Ishikawa (cell line): ENCODE data around the gene NCK2.

ENCODE experiments used
- CEBPB ChIP-seq: IDR thresholded peaks from 2 replicates; pipeline ENCODE4 v1.6.1; 2012
- CREB1 ChIP-seq: IDR thresholded peaks from 2 replicates; pipeline ENCODE4 v1.6.1; 2012; ENCODE audit warnings: low read depth
- EGR1 ChIP-seq: IDR thresholded peaks from 2 replicates; pipeline ENCODE4 v1.6.1; 2012
- EP300 ChIP-seq: IDR thresholded peaks from 2 replicates; pipeline ENCODE4 v1.6.1; 2012; ENCODE audit warnings: borderline replicate concordance
- FOXM1 ChIP-seq: IDR thresholded peaks from 2 replicates; pipeline ENCODE4 v1.6.1; 2012; ENCODE audit warnings: low read depth, borderline replicate concordance
- NFIC ChIP-seq: IDR thresholded peaks from 2 replicates; pipeline ENCODE4 v1.6.1; 2012
- RAD21 ChIP-seq: IDR thresholded peaks from 2 replicates; pipeline ENCODE4 v1.6.1; 2012; ENCODE audit warnings: low read depth
- TAF1 ChIP-seq: IDR thresholded peaks from 2 replicates; pipeline ENCODE4 v1.6.1; 2012; ENCODE audit warnings: low read depth, mild to moderate bottlenecking
- TCF12 ChIP-seq: IDR thresholded peaks from 2 replicates; pipeline ENCODE4 v1.6.1; 2012; ENCODE audit warnings: low read depth
- TEAD4 ChIP-seq: IDR thresholded peaks from 2 replicates; pipeline ENCODE4 v1.6.1; 2012
- YY1 ChIP-seq: IDR thresholded peaks from 2 replicates; pipeline ENCODE4 v1.6.1; 2012; ENCODE audit warnings: low read depth
- ZBTB7A ChIP-seq: IDR thresholded peaks from 2 replicates; pipeline ENCODE4 v1.6.1; 2012; ENCODE audit warnings: low read depth
- TF ChIP-seq, protein P1 (sequence below): IDR thresholded peaks from 2 replicates; pipeline ENCODE4 v1.6.1; 2012
- TF ChIP-seq, protein P2 (sequence below): IDR thresholded peaks from 2 replicates; pipeline ENCODE4 v1.6.1; 2012
- TF ChIP-seq, protein P3 (sequence below): IDR thresholded peaks from 2 replicates; pipeline ENCODE4 v1.6.1; 2012; ENCODE audit warnings: low read depth, mild to moderate bottlenecking

Gene NCK2

DNA sequence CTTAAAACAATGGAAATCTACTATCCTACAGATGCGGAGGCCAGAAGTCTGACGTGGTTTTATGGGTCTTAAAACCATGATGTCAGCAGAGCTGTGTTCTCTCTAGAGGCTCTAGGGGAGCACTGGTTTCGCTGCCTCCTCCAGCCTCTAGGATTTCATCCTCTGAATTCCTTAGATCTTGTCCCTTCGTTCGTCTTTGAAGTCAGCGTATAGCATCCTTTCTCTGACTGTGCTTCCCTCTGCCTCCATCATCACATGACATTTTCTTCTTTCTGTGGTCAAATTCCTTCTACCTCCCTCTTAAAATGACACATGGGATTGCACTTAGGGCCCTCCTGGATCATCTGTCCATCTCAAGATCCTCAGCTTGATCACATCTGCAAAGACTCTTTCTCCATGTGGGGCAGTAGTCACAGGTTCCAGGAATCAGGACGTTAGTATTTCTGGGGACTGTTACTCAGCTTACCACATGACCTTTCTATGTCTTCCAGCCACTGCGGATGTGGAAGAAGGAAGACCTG, 22.7 kb upstream of the NCK2 start:
- TF ChIP-seq CEBPB: no peak
- TF ChIP-seq, protein P1, sequence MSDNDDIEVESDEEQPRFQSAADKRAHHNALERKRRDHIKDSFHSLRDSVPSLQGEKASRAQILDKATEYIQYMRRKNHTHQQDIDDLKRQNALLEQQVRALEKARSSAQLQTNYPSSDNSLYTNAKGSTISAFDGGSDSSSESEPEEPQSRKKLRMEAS: no peak

DNA sequence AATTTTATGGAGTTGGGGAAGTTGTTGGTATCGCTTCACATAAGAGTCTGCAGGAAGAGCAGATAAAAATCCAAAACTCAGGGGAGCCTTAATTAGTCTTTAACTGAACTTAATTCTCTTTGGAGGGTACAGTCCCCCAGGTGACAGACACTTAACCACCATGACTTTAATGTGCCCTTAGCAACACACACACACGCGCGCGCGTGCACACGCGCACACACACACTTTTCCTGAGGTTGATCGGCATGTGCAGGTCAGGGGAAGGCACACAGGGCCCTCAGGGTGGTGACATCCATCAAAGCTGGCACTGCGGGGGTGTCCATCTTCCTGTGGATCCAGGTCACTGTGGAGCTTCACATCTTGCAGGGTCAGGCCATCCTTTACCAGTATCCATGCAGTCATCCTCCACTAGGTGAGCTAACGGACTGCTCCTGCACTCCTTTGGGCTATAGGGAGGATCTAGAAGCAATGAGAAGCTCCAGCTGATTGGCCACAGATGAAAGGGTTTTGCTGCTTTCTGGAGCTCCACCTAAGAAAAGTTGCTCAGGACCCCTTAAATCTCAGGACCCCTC, 21.9 kb upstream of the NCK2 start:
- TF ChIP-seq TAF1: no peak
- TF ChIP-seq TEAD4: no peak
- TF ChIP-seq, protein P2, sequence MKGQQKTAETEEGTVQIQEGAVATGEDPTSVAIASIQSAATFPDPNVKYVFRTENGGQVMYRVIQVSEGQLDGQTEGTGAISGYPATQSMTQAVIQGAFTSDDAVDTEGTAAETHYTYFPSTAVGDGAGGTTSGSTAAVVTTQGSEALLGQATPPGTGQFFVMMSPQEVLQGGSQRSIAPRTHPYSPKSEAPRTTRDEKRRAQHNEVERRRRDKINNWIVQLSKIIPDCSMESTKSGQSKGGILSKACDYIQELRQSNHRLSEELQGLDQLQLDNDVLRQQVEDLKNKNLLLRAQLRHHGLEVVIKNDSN: no peak
- TF ChIP-seq CREB1: no peak
- no peak for TF ChIP-seq EGR1
- TF ChIP-seq, protein P1: no peak

DNA sequence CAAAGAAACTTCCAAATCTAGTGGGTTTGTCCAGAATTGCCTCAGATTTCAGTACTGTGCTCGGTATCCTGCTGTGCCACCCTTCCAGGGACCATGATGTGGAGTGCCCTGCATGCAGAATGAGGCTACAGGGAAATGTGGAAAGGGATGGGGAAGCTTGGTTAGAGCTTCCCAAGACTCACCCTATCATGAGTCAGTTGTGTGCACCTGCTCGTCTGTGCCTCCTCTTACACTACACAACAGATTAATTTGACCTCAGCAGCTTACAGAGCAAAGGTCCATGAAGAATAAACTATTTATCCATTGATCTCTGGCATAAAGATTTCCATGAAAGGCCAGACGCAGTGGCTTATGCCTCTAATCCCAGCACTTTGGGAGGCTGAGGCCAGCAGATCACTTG, 21.3 kb upstream of the NCK2 start:
- no peak for TF ChIP-seq TAF1
- TF ChIP-seq, protein P2: no peak

DNA sequence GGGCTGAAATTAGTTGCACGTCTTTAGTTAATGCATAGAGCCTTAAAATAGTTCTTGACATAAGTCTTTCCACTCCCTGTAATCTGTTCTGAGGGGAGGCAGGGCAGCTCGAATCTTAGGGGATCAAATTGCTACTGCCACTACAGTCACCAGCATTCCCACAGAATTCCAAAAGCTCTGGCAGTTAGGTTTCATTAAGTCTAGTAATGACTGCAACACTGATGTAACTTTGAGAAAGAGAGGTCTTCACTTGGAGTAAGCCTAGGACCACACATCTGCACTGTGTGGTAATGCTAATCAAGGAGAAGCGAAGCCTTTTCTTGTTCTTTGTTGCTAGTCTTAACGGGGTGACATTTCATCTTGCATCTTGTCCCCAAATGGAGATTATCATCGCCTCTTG, 19.3 kb upstream of the NCK2 start:
- no peak for TF ChIP-seq EGR1
- TF ChIP-seq CREB1: no peak
- no peak for TF ChIP-seq YY1
- TF ChIP-seq, protein P2: no peak
- no peak for TF ChIP-seq NFIC
- no peak for TF ChIP-seq TCF12
- no peak for TF ChIP-seq FOXM1
- no peak for TF ChIP-seq EP300
- no peak for TF ChIP-seq TAF1
- TF ChIP-seq CEBPB: no peak
- TF ChIP-seq, protein P3, sequence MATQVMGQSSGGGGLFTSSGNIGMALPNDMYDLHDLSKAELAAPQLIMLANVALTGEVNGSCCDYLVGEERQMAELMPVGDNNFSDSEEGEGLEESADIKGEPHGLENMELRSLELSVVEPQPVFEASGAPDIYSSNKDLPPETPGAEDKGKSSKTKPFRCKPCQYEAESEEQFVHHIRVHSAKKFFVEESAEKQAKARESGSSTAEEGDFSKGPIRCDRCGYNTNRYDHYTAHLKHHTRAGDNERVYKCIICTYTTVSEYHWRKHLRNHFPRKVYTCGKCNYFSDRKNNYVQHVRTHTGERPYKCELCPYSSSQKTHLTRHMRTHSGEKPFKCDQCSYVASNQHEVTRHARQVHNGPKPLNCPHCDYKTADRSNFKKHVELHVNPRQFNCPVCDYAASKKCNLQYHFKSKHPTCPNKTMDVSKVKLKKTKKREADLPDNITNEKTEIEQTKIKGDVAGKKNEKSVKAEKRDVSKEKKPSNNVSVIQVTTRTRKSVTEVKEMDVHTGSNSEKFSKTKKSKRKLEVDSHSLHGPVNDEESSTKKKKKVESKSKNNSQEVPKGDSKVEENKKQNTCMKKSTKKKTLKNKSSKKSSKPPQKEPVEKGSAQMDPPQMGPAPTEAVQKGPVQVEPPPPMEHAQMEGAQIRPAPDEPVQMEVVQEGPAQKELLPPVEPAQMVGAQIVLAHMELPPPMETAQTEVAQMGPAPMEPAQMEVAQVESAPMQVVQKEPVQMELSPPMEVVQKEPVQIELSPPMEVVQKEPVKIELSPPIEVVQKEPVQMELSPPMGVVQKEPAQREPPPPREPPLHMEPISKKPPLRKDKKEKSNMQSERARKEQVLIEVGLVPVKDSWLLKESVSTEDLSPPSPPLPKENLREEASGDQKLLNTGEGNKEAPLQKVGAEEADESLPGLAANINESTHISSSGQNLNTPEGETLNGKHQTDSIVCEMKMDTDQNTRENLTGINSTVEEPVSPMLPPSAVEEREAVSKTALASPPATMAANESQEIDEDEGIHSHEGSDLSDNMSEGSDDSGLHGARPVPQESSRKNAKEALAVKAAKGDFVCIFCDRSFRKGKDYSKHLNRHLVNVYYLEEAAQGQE: no peak
- no peak for TF ChIP-seq ZBTB7A
- TF ChIP-seq RAD21: no peak
- TF ChIP-seq, protein P1: no peak
- no peak for TF ChIP-seq TEAD4

DNA sequence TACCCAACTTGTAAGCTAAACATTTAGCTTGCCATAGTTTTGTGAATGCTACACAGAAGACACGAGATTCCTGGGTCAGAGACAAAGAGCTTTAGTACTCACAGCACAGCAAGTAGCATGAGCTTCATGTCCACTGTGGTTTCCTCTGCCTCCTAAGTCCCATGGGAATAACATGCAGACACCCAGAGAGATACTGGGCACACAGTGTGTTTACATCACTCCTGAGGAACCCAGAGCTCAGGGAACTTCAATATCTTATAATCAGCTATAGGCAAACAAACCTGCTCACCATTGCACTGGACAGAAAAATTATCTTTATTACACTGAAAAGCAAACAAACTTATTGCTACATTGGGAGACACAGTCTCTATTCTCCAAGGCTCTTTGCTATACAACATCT, 14.5 kb upstream of the NCK2 start:
- TF ChIP-seq YY1: no peak
- TF ChIP-seq, protein P1: no peak

DNA sequence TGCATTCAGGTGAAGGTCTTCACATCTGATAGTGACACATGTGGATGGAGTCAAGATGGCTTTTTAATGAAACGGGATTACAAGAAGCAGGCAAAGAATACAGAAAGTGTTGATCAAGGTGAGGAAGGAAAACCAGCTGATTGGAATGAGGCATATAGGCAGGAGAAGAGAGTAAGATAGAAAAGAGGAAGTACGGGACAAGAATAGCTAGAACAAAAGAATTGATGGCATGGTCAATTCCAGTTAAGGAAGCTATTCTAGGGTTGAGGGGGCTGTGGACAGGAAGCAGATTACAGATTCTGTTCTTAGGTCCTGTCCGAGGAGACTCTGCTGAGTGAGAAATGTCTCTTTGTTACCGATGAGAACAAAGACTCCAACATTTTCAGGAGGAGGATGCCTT, 13.2 kb upstream of the NCK2 start:
- no peak for TF ChIP-seq YY1
- no peak for TF ChIP-seq EGR1
- no peak for TF ChIP-seq CREB1
- TF ChIP-seq ZBTB7A: no peak
- TF ChIP-seq RAD21: no peak
- no peak for TF ChIP-seq TCF12

DNA sequence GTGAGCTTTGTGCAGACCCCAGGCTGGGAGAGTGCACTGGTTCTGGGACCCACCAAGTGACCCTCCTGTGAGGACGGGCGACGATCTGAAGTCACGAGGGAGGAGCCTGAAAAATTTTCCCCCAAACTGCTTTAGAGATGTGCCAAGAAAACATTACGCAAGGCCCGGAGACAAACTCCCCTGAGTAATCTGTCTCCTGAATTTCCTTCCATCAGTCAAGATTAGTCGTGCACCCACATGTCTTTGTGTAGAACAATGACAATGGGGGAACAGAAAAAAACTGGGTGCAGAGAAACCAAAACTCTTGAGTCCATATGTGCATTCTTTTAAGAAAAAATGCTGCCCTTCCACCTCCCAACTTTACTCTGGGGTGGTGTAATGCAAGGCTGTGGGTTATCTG, 12.6 kb upstream of the NCK2 start:
- no peak for TF ChIP-seq RAD21
- TF ChIP-seq, protein P1: no peak
- no peak for TF ChIP-seq TAF1
- TF ChIP-seq ZBTB7A: no peak
- TF ChIP-seq, protein P3: no peak
- no peak for TF ChIP-seq CEBPB
